Skeletal muscle tissue (tissue), 4 donors: ENCODE measurements around the gene SLC2A14. TPM values are rescaled to one million over a fixed set of nuclear protein-coding genes. Genes with fewer than 3 reads are reported as not detected.
"Not testable (repeated sequence)": the region's sequence is repeated elsewhere in the genome, so short reads cannot be mapped to it uniquely, and the experiment has no call there.

ENCODE experiments used
- H3K27ac ChIP-seq: one replicate; pipeline ENCODE4 v1.7.0; 2013; ENCODE audit warnings: mild to moderate bottlenecking, low read depth, low read length, inconsistent platforms
- H3K27me3 ChIP-seq, 3 donors: one replicate each; pipeline ENCODE4 v1.7.0; 2013; ENCODE audit warnings: low read length in 3 of 3; ENCODE audit not compliant: control insufficient read depth in 3 of 3, insufficient read depth in 3 of 3
- H3K36me3 ChIP-seq, 3 donors: one replicate each; pipeline ENCODE4 v1.7.0; 2013; ENCODE audit warnings: low read length in 3 of 3; ENCODE audit not compliant: control insufficient read depth in 3 of 3, insufficient read depth in 3 of 3
- H3K4me1 ChIP-seq, 3 donors: one replicate each; pipeline ENCODE4 v1.7.0; 2013; ENCODE audit warnings: low read length in 3 of 3, mild to moderate bottlenecking in 3 of 3; ENCODE audit not compliant: control insufficient read depth in 3 of 3, insufficient read depth in 3 of 3
- H3K4me3 ChIP-seq, 3 donors: one replicate each; pipeline ENCODE4 v1.7.0; 2013; ENCODE audit warnings: low read length in 3 of 3
- H3K9ac ChIP-seq, 3 donors: one replicate each; pipeline ENCODE4 v1.7.0; 2013; ENCODE audit warnings: low read length in 3 of 3, mild to moderate bottlenecking in 3 of 3, moderate library complexity in 2 of 3, low read depth in 1 of 3
- H3K9me3 ChIP-seq, 3 donors: one replicate each; pipeline ENCODE4 v1.7.0; 2013; ENCODE audit warnings: low read length in 3 of 3; ENCODE audit not compliant: control insufficient read depth in 3 of 3
- total RNA-seq: library from RNA; depleted of rRNA; stranded (reverse); fragments of >200 nt; gene quantifications from one replicate; pipeline ENCODE4 v1.2.3, GENCODE V29; 2014
- donor health status: Osteomylitis.

The SLC2A14 gene
- total RNA-seq, 1 donor from 2014 or later: 0.52 TPM

GRCh38 chr12:7806863-7807487, 65.7 kb downstream of the SLC2A14 start:
- Histone ChIP-seq H3K4me3 (no peak overlapping the region), H3K27ac (no peak overlapping the region), H3K4me1 (no peaks in the 10 kb centered on the region), H3K9me3 (no peaks in the 10 kb centered on the region), H3K27me3 (no peaks in the 10 kb centered on the region), H3K36me3 (no peaks in the 10 kb centered on the region), H3K9ac (no peak overlapping the region)

GRCh38 chr12:7806319-7806718, 66.4 kb downstream of the SLC2A14 start:
- H3K9me3 ChIP-seq, H3K36me3 ChIP-seq, H3K4me1 ChIP-seq, H3K27me3 ChIP-seq, H3K27ac ChIP-seq, H3K9ac ChIP-seq, H3K4me3 ChIP-seq: not testable (repeated sequence)

GRCh38 chr12:7801460-7801859, 71.3 kb downstream of the SLC2A14 start:
- Histone ChIP-seq H3K36me3 (no peaks in the 10 kb centered on the region), H3K9ac (no peak overlapping the region), H3K27ac (no peak overlapping the region), H3K9me3 (no peaks in the 10 kb centered on the region), H3K27me3 (no peaks in the 10 kb centered on the region), H3K4me3 (no peak overlapping the region), H3K4me1 (no peaks in the 10 kb centered on the region)

GRCh38 chr12:7798750-7799308, 73.9 kb downstream of the SLC2A14 start:
- not testable (repeated sequence) for H3K36me3 ChIP-seq, H3K9me3 ChIP-seq, H3K27me3 ChIP-seq, H3K4me3 ChIP-seq, H3K27ac ChIP-seq, H3K9ac ChIP-seq, H3K4me1 ChIP-seq

GRCh38 chr12:7797698-7798398, 74.9 kb downstream of the SLC2A14 start:
- H3K27me3 ChIP-seq: no peaks in the 10 kb centered on the region
- no peak overlapping the region for H3K9ac ChIP-seq
- no peaks in the 10 kb centered on the region for H3K9me3 ChIP-seq
- no peaks in the 10 kb centered on the region for H3K4me1 ChIP-seq
- no peak overlapping the region for H3K4me3 ChIP-seq
- H3K27ac ChIP-seq: no peak overlapping the region
- H3K36me3 ChIP-seq: no peaks in the 10 kb centered on the region

- H3K27ac ChIP-seq, H3K4me3 ChIP-seq: not testable (repeated sequence)
Observed at GRCh38 chr12:7797269-7797668, 75.4 kb downstream of the SLC2A14 start.

GRCh38 chr12:7793211-7793610, 79.5 kb downstream of the SLC2A14 start:
- H3K4me3 ChIP-seq: no peak overlapping the region
- H3K9ac ChIP-seq: no peak overlapping the region
- no peaks in the 10 kb centered on the region for H3K4me1 ChIP-seq
- H3K27ac ChIP-seq: no peak overlapping the region
- no peaks in the 10 kb centered on the region for H3K36me3 ChIP-seq
- peaks cover 0 to 3% (median 0%) of the 10 kb centered on the region in 3 donors for H3K27me3 ChIP-seq
- no peaks in the 10 kb centered on the region for H3K9me3 ChIP-seq

More at GRCh38 chr12:7797269-7797668, 75.4 kb downstream of the SLC2A14 start:
- H3K9me3 ChIP-seq, H3K36me3 ChIP-seq, H3K4me1 ChIP-seq, H3K9ac ChIP-seq, H3K27me3 ChIP-seq: not testable (repeated sequence)

- H3K36me3 ChIP-seq, H3K4me3 ChIP-seq, H3K4me1 ChIP-seq, H3K27me3 ChIP-seq, H3K27ac ChIP-seq, H3K9me3 ChIP-seq, H3K9ac ChIP-seq: not testable (repeated sequence)
Observed at GRCh38 chr12:7788884-7789528, 83.7 kb downstream of the SLC2A14 start, which contains the start of gene NANOG. Gene NANOG, plus strand, starts transcription at chr12:7789402. Its CDS starts 213 bp downstream, at chr12:7789615.

- Histone ChIP-seq H3K9me3 (no peaks in the 10 kb centered on the region), H3K4me3 (no peak overlapping the region), H3K27me3 (peaks cover 0 to 8% (median 2%) of the 10 kb centered on the region in 3 donors)
Observed at GRCh38 chr12:7788294-7788660, 84.4 kb downstream of the SLC2A14 start.

More at GRCh38 chr12:7788294-7788660, 84.4 kb downstream of the SLC2A14 start:
- no peaks in the 10 kb centered on the region for H3K36me3 ChIP-seq
- H3K9ac ChIP-seq: no peak overlapping the region
- no peak overlapping the region for H3K27ac ChIP-seq
- no peaks in the 10 kb centered on the region for H3K4me1 ChIP-seq
